GM19467 (cell line): ENCODE results near the gene PDLIM7.
"Not testable (repeated sequence)": the region's sequence is repeated elsewhere in the genome, so short reads cannot be mapped to it uniquely, and the experiment has no call there.

Experiments used
- ATAC-seq: cut with Tn5 transposase; IDR thresholded peaks from one replicate; pipeline ENCODE4 v1.9.1; 2021; ENCODE audit warnings: mild to moderate bottlenecking, moderate library complexity; ENCODE audit not compliant: unreplicated experiment

Gene PDLIM7

GRCh38 chr5:177492841-177493240 is 4.6 kb downstream of the PDLIM7 start:
- no peak for ATAC-seq

GRCh38 chr5:177491983-177492746 is 5.2 kb downstream of the PDLIM7 start:
- ATAC-seq, result no peak

- no peak for ATAC-seq
Observed at GRCh38 chr5:177491429-177491945, 5.9 kb downstream of the PDLIM7 start.

- no peak for ATAC-seq
Observed at GRCh38 chr5:177490992-177491391, 6.4 kb downstream of the PDLIM7 start.

GRCh38 chr5:177490311-177490991 is 7.0 kb downstream of the PDLIM7 start:
- no peak for ATAC-seq

- no peak for ATAC-seq
Observed at GRCh38 chr5:177489119-177489716, 8.2 kb downstream of the PDLIM7 start.

- ATAC-seq, result no peak
Observed at GRCh38 chr5:177487975-177488374, 9.4 kb downstream of the PDLIM7 start.

GRCh38 chr5:177487144-177487543 is 10.3 kb downstream of the PDLIM7 start:
- no peak for ATAC-seq

GRCh38 chr5:177486256-177486655 is 11.1 kb downstream of the PDLIM7 start:
- no peak for ATAC-seq

- ATAC-seq, result not testable (repeated sequence)
Observed at GRCh38 chr5:177485753-177486152, 11.7 kb downstream of the PDLIM7 start.

- no peak for ATAC-seq
Observed at GRCh38 chr5:177484902-177485549, 12.4 kb downstream of the PDLIM7 start.

GRCh38 chr5:177483994-177484901 is 13.2 kb downstream of the PDLIM7 start:
- no peak for ATAC-seq

GRCh38 chr5:177483042-177483441 is 14.4 kb downstream of the PDLIM7 start:
- no peak for ATAC-seq

GRCh38 chr5:177482359-177482795 is 15.0 kb downstream of the PDLIM7 start:
- no peak for ATAC-seq

GRCh38 chr5:177479774-177480173 is 17.6 kb downstream of the PDLIM7 start:
- no peak for ATAC-seq

GRCh38 chr5:177478711-177479646 is 18.4 kb downstream of the PDLIM7 start:
- ATAC-seq, result no peak

- ATAC-seq, result no peak
Observed at GRCh38 chr5:177477701-177478477, 19.5 kb downstream of the PDLIM7 start.

- ATAC-seq, result no peak
Observed at GRCh38 chr5:177476531-177477233, 20.7 kb downstream of the PDLIM7 start.
